ENCODE measurements around the gene ZNF385D. TPM values are rescaled to one million over a fixed set of nuclear protein-coding genes. Genes with fewer than 3 reads are reported as not detected.
"Not testable (repeated sequence)": the region's sequence is repeated elsewhere in the genome, so short reads cannot be mapped to it uniquely, and the experiment has no call there.

The ZNF385D gene
- total and polyA plus RNA-seq, 2 experiments from 2014 or later: 2.7 to 12.3 TPM

GRCh38 chr3:21487520-21487919 lies 263.5 kb downstream of the ZNF385D start (continued):
- TF ChIP-seq ZNF331 (CRISPR knock-in tag; IDR thresholded peaks at IDR 0.05; ENCODE audit: low read depth) (no peak), REST (IDR thresholded peaks at IDR 0.05; ENCODE audit: unreplicated experiment) (no peak), JUNB (IDR thresholded peaks at IDR 0.05; ENCODE audit: unreplicated experiment) (no peak), POLR2AphosphoS5 (IDR thresholded peaks at IDR 0.05; ENCODE audit: low read depth) (no peak), STAT1 (IDR thresholded peaks at IDR 0.05; ENCODE audit: unreplicated experiment) (no peak), EZH2 (IDR thresholded peaks at IDR 0.05; ENCODE audit: low read depth, unreplicated experiment) (no peak), EZH2phosphoT487 (IDR thresholded peaks at IDR 0.05; ENCODE audit: unreplicated experiment) (no peak), CREB1 (CRISPR knock-in tag; IDR thresholded peaks at IDR 0.05; ENCODE audit: low read depth) (no peak), ZNF114 (CRISPR knock-in tag; IDR thresholded peaks at IDR 0.05) (no peak), NANOG (IDR thresholded peaks at IDR 0.05; ENCODE audit: borderline replicate concordance) (no peak)
- TF ChIP-seq, protein P1, sequence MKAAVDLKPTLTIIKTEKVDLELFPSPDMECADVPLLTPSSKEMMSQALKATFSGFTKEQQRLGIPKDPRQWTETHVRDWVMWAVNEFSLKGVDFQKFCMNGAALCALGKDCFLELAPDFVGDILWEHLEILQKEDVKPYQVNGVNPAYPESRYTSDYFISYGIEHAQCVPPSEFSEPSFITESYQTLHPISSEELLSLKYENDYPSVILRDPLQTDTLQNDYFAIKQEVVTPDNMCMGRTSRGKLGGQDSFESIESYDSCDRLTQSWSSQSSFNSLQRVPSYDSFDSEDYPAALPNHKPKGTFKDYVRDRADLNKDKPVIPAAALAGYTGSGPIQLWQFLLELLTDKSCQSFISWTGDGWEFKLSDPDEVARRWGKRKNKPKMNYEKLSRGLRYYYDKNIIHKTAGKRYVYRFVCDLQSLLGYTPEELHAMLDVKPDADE (IDR thresholded peaks at IDR 0.05): no peak
- TF ChIP-seq, protein P2, sequence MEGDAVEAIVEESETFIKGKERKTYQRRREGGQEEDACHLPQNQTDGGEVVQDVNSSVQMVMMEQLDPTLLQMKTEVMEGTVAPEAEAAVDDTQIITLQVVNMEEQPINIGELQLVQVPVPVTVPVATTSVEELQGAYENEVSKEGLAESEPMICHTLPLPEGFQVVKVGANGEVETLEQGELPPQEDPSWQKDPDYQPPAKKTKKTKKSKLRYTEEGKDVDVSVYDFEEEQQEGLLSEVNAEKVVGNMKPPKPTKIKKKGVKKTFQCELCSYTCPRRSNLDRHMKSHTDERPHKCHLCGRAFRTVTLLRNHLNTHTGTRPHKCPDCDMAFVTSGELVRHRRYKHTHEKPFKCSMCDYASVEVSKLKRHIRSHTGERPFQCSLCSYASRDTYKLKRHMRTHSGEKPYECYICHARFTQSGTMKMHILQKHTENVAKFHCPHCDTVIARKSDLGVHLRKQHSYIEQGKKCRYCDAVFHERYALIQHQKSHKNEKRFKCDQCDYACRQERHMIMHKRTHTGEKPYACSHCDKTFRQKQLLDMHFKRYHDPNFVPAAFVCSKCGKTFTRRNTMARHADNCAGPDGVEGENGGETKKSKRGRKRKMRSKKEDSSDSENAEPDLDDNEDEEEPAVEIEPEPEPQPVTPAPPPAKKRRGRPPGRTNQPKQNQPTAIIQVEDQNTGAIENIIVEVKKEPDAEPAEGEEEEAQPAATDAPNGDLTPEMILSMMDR (conservative IDR thresholded peaks at IDR 0.05; ENCODE audit: low read depth in 2 of 2): no peak

- not testable (repeated sequence) for H3K36me3 ChIP-seq (ENCODE audit: insufficient read depth); H3K4me1 Mint-ChIP-seq
Measured at GRCh38 chr3:21486024-21486935, 264.7 kb downstream of the ZNF385D start.

More at GRCh38 chr3:21486024-21486935, 264.7 kb downstream of the ZNF385D start:
- H3K9me3 Mint-ChIP-seq; DNase-seq (ENCODE audit: low spot score); ATAC-seq; H3K9me2 ChIP-seq (ENCODE audit: insufficient read depth); H3K36me3 Mint-ChIP-seq (ENCODE audit: low read depth); H3F3A ChIP-seq (replicated peaks; ENCODE audit: low read depth); H3K4me2 ChIP-seq; H3K79me2 ChIP-seq (replicated peaks; ENCODE audit: insufficient read depth); H3K4me3 ChIP-seq; H3K27ac ChIP-seq (ENCODE audit: low read depth); H3K27ac Mint-ChIP-seq; H3K4me1 ChIP-seq (ENCODE audit: insufficient read depth); H2AFZ ChIP-seq; H3K27me3 Mint-ChIP-seq (ENCODE audit: insufficient read depth, low read depth, poor library complexity); H3K27me3 ChIP-seq (ENCODE audit: insufficient read depth); H4K20me1 ChIP-seq (replicated peaks; ENCODE audit: insufficient read depth); H3K4me3 Mint-ChIP-seq: not testable (repeated sequence)

All from GM23338 (cell line).